ENCODE results near the gene XPC.

Gene XPC

GRCh38 chr3:14156843-14157561 lies 21.4 kb downstream of the XPC start:
- TF ChIP-seq CTCF (IDR thresholded peaks at IDR 0.05; ENCODE audit: insufficient read depth, low read depth, low read length, missing control alignments): no peak
- DNase-seq (ENCODE audit: low read depth): no peak
- no peak overlapping the region for H3K4me3 ChIP-seq (ENCODE audit: low read depth, low read length)

GRCh38 chr3:14156201-14156600 lies 22.2 kb downstream of the XPC start:
- no peak for TF ChIP-seq CTCF (IDR thresholded peaks at IDR 0.05; ENCODE audit: insufficient read depth, low read depth, low read length, missing control alignments)
- H3K4me3 ChIP-seq (ENCODE audit: low read depth, low read length): no peak overlapping the region
- no peak for DNase-seq (ENCODE audit: low read depth)

GRCh38 chr3:14154895-14155440 lies 23.4 kb downstream of the XPC start:
- TF ChIP-seq CTCF (IDR thresholded peaks at IDR 0.05; ENCODE audit: insufficient read depth, low read depth, low read length, missing control alignments): no peak
- DNase-seq (ENCODE audit: low read depth): no peak
- H3K4me3 ChIP-seq (ENCODE audit: low read depth, low read length): no peak overlapping the region

GRCh38 chr3:14154276-14154675 lies 24.1 kb downstream of the XPC start:
- no peak overlapping the region for H3K4me3 ChIP-seq (ENCODE audit: low read depth, low read length)
- no peak for DNase-seq (ENCODE audit: low read depth)
- TF ChIP-seq CTCF (IDR thresholded peaks at IDR 0.05; ENCODE audit: insufficient read depth, low read depth, low read length, missing control alignments): no peak

- DNase-seq (ENCODE audit: low read depth): no peak
- no peak overlapping the region for H3K4me3 ChIP-seq (ENCODE audit: low read depth, low read length)
- no peak for TF ChIP-seq CTCF (IDR thresholded peaks at IDR 0.05; ENCODE audit: insufficient read depth, low read depth, low read length, missing control alignments)
Measured at GRCh38 chr3:14153663-14154062, 24.7 kb downstream of the XPC start.

GRCh38 chr3:14152963-14153355 lies 25.4 kb downstream of the XPC start:
- no peak for DNase-seq (ENCODE audit: low read depth)
- no peak overlapping the region for H3K4me3 ChIP-seq (ENCODE audit: low read depth, low read length)
- no peak for TF ChIP-seq CTCF (IDR thresholded peaks at IDR 0.05; ENCODE audit: insufficient read depth, low read depth, low read length, missing control alignments)
